ENCODE measurements around the gene CMTM6. TPM values are rescaled to one million over a fixed set of nuclear protein-coding genes. Genes with fewer than 3 reads are reported as not detected.

CMTM6 gene
- total and polyA plus RNA-seq, 4 donors: 29.7 to 76.2 (median 48.2) TPM

DNA sequence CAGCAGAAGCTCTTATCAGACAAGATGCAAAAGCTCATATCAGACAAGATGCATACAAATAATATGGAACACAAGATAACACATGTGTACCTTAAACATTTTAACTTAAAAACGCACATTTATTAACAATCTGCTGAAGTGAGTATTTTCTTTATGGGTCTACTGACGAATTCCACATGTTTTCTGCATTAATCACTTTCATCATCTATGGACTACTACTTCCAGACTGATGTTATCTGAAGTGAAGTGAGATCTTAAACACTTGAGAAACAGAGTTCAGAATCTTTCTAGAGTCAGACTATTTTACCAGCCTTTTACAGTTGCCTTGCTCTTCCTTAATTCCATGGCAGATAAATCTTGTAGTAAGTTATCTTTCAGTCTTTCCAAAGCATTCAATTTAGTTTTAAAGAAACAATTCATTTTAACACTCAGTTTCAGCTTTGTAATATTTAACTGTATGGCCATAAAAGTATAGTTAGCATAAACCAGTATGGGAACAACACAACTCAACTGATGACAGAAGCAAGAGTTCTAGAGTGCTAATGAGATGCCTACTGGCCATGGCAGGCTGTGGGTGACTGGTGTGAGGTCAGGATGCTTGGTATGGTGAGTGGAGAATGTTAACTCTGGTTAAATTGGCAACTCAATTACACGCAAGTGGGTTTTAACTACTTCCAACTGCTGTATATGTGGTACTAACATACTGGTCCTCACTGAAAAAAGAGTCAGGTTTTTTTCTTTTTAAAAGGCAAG, 9.8 kb downstream of the CMTM6 start:
- DNase-seq (ENCODE audit: low read depth in 4 of 6, low spot score in 6 of 6): no peak
- no CpG with 5 or more reads among the region's 3 CpGs for WGBS (ENCODE audit: insufficient coverage)
- H3K4me1 ChIP-seq (ENCODE audit: control insufficient read depth, insufficient read depth, low read length): no peaks in the 10 kb centered on the region

DNA sequence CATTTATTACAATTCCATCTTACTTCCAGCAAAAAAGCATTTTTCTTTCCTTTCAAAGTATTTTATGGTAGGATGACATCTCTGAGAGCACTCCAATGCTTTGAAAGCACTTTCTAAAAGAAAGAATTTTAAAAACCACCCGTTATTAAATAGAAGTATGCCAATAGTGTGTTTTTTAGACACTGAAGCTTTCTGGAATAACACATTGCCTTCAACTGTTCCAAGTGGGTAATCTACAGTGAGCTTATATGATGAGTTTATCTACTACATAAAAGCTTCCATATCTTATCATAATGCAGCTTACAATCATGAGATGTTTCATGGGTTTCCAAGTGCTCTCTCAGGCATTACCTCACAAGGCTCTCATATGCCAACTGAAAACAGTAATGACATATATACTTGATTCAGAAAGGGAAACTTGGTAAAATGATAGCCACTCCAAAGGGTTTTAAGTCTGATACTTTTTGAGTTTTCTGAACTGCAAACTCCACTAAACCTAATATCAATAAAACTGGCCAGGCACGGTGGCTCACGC, 14.1 kb downstream of the CMTM6 start:
- DNase-seq (ENCODE audit: low read depth in 4 of 6, low spot score in 6 of 6): no peak
- Histone ChIP-seq H3K4me3 (ENCODE audit: low read depth, low read length) (no peak overlapping the region), H3K27me3 (ENCODE audit: control insufficient read depth, insufficient read depth, low read length) (no peaks in the 10 kb centered on the region), H3K4me1 (ENCODE audit: control insufficient read depth, insufficient read depth, low read length) (no peaks in the 10 kb centered on the region), H3K9me3 (ENCODE audit: control insufficient read depth, insufficient read depth, low read length) (no peaks in the 10 kb centered on the region), H3K27ac (ENCODE audit: low read depth, low read length) (no peak overlapping the region), H3K36me3 (ENCODE audit: control insufficient read depth, insufficient read depth, low read length) (peaks cover 2% of the 10 kb centered on the region)
- no CpG with 5 or more reads among the region's 3 CpGs for WGBS (ENCODE audit: insufficient coverage)

More for the DNA sequence above, 9.8 kb downstream of the CMTM6 start:
- H3K4me3 ChIP-seq (ENCODE audit: low read depth, low read length): no peak overlapping the region
- no peaks in the 10 kb centered on the region for H3K36me3 ChIP-seq (ENCODE audit: control insufficient read depth, insufficient read depth, low read length)
- no peak overlapping the region for H3K27ac ChIP-seq (ENCODE audit: low read depth, low read length)
- no peaks in the 10 kb centered on the region for H3K9me3 ChIP-seq (ENCODE audit: control insufficient read depth, insufficient read depth, low read length)
- H3K27me3 ChIP-seq (ENCODE audit: control insufficient read depth, insufficient read depth, low read length): no peaks in the 10 kb centered on the region

GRCh38 chr3:32487781-32488473, 14.7 kb downstream of the CMTM6 start:
- no peaks in the 10 kb centered on the region for H3K9me3 ChIP-seq (ENCODE audit: control insufficient read depth, insufficient read depth, low read length)
- no peaks in the 10 kb centered on the region for H3K4me1 ChIP-seq (ENCODE audit: control insufficient read depth, insufficient read depth, low read length)
- H3K27ac ChIP-seq (ENCODE audit: low read depth, low read length): no peak overlapping the region
- H3K27me3 ChIP-seq (ENCODE audit: control insufficient read depth, insufficient read depth, low read length): no peaks in the 10 kb centered on the region
- WGBS (ENCODE audit: insufficient coverage): no CpG with 5 or more reads among the region's 3 CpGs
- H3K4me3 ChIP-seq (ENCODE audit: low read depth, low read length): no peak overlapping the region
- DNase-seq (ENCODE audit: low read depth in 4 of 6, low spot score in 6 of 6): no peak
- peaks cover 2% of the 10 kb centered on the region for H3K36me3 ChIP-seq (ENCODE audit: control insufficient read depth, insufficient read depth, low read length)

DNA sequence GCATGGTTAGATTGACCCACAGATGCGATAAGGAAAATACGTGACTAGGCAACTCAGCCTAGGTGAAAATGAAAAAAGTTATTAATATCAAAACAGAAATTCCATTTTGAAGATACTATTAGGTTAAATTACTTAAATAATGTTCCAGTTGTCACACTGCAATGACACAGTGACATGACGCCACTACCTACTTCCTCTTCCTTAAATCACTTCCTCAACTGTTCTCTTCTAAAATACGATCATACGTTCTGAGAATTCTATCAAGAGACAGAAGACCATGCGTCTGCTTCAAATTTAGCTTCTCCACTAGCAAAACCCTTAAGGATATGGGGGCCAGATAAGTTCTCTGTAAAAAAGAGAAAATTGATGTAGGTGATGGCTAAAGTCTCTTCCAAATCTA, 18.2 kb downstream of the CMTM6 start:
- no peaks in the 10 kb centered on the region for H3K9me3 ChIP-seq (ENCODE audit: control insufficient read depth, insufficient read depth, low read length)

DNA sequence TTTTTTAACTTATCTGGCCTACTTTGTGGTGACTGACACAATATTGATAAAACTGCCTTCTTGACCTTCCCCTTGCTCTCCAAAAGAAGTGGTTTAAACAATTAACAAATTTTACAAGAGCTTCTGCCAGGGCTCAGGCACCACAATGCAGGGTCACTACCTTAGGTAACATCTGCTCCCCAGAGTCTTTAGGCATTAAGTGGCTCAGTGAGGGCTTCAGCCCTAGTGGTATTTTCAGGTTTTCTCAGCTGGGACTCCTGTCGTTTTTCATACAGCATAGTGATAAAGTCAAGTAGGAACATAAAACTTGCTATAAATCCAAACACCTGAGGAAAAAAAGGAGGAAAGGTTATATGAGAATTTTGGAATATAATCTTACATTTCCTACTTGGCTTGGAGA, 18.9 kb downstream of the CMTM6 start:
- peaks cover 2% of the 10 kb centered on the region for H3K36me3 ChIP-seq (ENCODE audit: control insufficient read depth, insufficient read depth, low read length)
- H3K27ac ChIP-seq (ENCODE audit: low read depth, low read length): no peak overlapping the region
- WGBS (ENCODE audit: insufficient coverage): no CpG with 5 or more reads among the region's 1 CpG
- no peaks in the 10 kb centered on the region for H3K4me1 ChIP-seq (ENCODE audit: control insufficient read depth, insufficient read depth, low read length)
- H3K4me3 ChIP-seq (ENCODE audit: low read depth, low read length): no peak overlapping the region
- no peaks in the 10 kb centered on the region for H3K27me3 ChIP-seq (ENCODE audit: control insufficient read depth, insufficient read depth, low read length)
- no peaks in the 10 kb centered on the region for H3K9me3 ChIP-seq (ENCODE audit: control insufficient read depth, insufficient read depth, low read length)
- DNase-seq (ENCODE audit: low read depth in 4 of 6, low spot score in 6 of 6): no peak

More for the DNA sequence above, 18.2 kb downstream of the CMTM6 start:
- Histone ChIP-seq H3K4me3 (ENCODE audit: low read depth, low read length) (no peak overlapping the region), H3K36me3 (ENCODE audit: control insufficient read depth, insufficient read depth, low read length) (peaks cover 2% of the 10 kb centered on the region), H3K4me1 (ENCODE audit: control insufficient read depth, insufficient read depth, low read length) (no peaks in the 10 kb centered on the region), H3K27ac (ENCODE audit: low read depth, low read length) (no peak overlapping the region), H3K27me3 (ENCODE audit: control insufficient read depth, insufficient read depth, low read length) (no peaks in the 10 kb centered on the region)
- no peak for DNase-seq (ENCODE audit: low read depth in 4 of 6, low spot score in 6 of 6)
- WGBS (ENCODE audit: insufficient coverage): no CpG with 5 or more reads among the region's 6 CpGs

GRCh38 chr3:32482693-32483092, 20.0 kb downstream of the CMTM6 start:
- H3K4me1 ChIP-seq (ENCODE audit: control insufficient read depth, insufficient read depth, low read length): no peaks in the 10 kb centered on the region
- no CpG with 5 or more reads among the region's 1 CpG for WGBS (ENCODE audit: insufficient coverage)
- no peak overlapping the region for H3K4me3 ChIP-seq (ENCODE audit: low read depth, low read length)
- peaks cover 2% of the 10 kb centered on the region for H3K36me3 ChIP-seq (ENCODE audit: control insufficient read depth, insufficient read depth, low read length)
- no peak overlapping the region for H3K27ac ChIP-seq (ENCODE audit: low read depth, low read length)
- no peaks in the 10 kb centered on the region for H3K9me3 ChIP-seq (ENCODE audit: control insufficient read depth, insufficient read depth, low read length)
- no peaks in the 10 kb centered on the region for H3K27me3 ChIP-seq (ENCODE audit: control insufficient read depth, insufficient read depth, low read length)
- DNase-seq (ENCODE audit: low read depth in 4 of 6, low spot score in 6 of 6): no peak

- DNase-seq (ENCODE audit: low read depth in 4 of 6, low spot score in 6 of 6): no peak
- no peak overlapping the region for H3K4me3 ChIP-seq (ENCODE audit: low read depth, low read length)
- no peaks in the 10 kb centered on the region for H3K27me3 ChIP-seq (ENCODE audit: control insufficient read depth, insufficient read depth, low read length)
- H3K27ac ChIP-seq (ENCODE audit: low read depth, low read length): no peak overlapping the region
- 100% methylated on average over 2 of the region's 3 CpGs for WGBS (ENCODE audit: insufficient coverage)
- no peaks in the 10 kb centered on the region for H3K36me3 ChIP-seq (ENCODE audit: control insufficient read depth, insufficient read depth, low read length)
- H3K4me1 ChIP-seq (ENCODE audit: control insufficient read depth, insufficient read depth, low read length): no peaks in the 10 kb centered on the region
- no peaks in the 10 kb centered on the region for H3K9me3 ChIP-seq (ENCODE audit: control insufficient read depth, insufficient read depth, low read length)
Measured at GRCh38 chr3:32481791-32482631, 20.6 kb downstream of the CMTM6 start.

DNA sequence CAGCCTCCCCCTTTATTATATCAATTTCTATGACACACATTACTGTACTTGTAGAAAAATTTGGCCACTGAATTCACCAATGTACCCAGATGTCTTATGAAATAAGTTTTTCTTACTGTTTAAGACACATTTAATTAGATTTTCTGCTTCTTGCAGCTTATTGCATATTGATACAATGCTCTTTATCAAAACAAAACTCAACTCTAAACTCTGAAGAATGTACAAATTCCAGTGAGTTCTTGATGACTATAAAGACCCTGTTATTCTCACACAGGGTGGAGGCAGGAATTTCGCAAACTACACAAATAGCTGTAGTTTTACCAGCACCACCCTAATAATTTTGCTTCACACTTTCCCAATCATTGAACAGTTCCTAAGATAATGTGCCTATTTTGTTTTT, 22.0 kb downstream of the CMTM6 start:
- no peak for DNase-seq (ENCODE audit: low read depth in 4 of 6, low spot score in 6 of 6)
- WGBS (ENCODE audit: insufficient coverage): no CpG with 5 or more reads among the region's 1 CpG
- Histone ChIP-seq H3K4me3 (ENCODE audit: low read depth, low read length) (no peak overlapping the region), H3K9me3 (ENCODE audit: control insufficient read depth, insufficient read depth, low read length) (no peaks in the 10 kb centered on the region), H3K4me1 (ENCODE audit: control insufficient read depth, insufficient read depth, low read length) (no peaks in the 10 kb centered on the region), H3K27ac (ENCODE audit: low read depth, low read length) (peak overlapping the region; percentile 57), H3K36me3 (ENCODE audit: control insufficient read depth, insufficient read depth, low read length) (no peaks in the 10 kb centered on the region), H3K27me3 (ENCODE audit: control insufficient read depth, insufficient read depth, low read length) (no peaks in the 10 kb centered on the region)

DNA sequence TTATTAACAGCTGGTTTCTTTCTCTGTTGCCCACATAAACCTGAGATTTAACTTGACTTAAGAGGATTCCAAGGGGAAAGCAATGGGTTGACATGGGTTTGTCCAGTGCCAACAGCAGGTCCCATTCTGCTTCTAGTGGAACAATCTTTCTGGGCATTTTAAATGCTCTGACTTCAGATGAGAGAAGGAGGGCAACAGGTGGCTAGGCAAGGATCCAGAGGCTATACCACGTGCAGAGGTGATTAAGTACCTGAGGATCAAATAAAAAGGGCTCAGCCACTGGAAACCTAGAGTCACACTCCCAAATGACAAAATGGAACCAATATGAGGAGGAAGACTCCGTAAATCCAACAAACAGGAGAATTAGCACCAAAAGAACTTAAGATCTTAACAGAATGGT, 28.5 kb downstream of the CMTM6 start:
- Histone ChIP-seq H3K27ac (ENCODE audit: low read depth, low read length) (no peak overlapping the region), H3K27me3 (ENCODE audit: control insufficient read depth, insufficient read depth, low read length) (no peaks in the 10 kb centered on the region), H3K4me1 (ENCODE audit: control insufficient read depth, insufficient read depth, low read length) (no peaks in the 10 kb centered on the region), H3K36me3 (ENCODE audit: control insufficient read depth, insufficient read depth, low read length) (no peaks in the 10 kb centered on the region), H3K9me3 (ENCODE audit: control insufficient read depth, insufficient read depth, low read length) (no peaks in the 10 kb centered on the region), H3K4me3 (ENCODE audit: low read depth, low read length) (no peak overlapping the region)
- no CpG with 5 or more reads among the region's 2 CpGs for WGBS (ENCODE audit: insufficient coverage)
- no peak for DNase-seq (ENCODE audit: low read depth in 4 of 6, low spot score in 6 of 6)
